NB4 (cell line): ENCODE measurements around the gene BLVRA.

Experiments
- CTCF ChIP-seq: IDR thresholded peaks from one replicate; pipeline ENCODE4 v1.5.1; 2012; ENCODE audit warnings: low read depth, low read length
- MAX ChIP-seq: IDR thresholded peaks from 2 replicates; pipeline ENCODE4 v1.6.1; 2011; ENCODE audit warnings: low read depth, low read length
- MYC ChIP-seq: IDR thresholded peaks from 2 replicates; pipeline ENCODE4 v1.6.1; 2011; ENCODE audit warnings: low read depth, low read length
- POLR2A ChIP-seq: IDR thresholded peaks from 2 replicates; pipeline ENCODE4 v1.6.1; 2011; ENCODE audit warnings: mild to moderate bottlenecking; ENCODE audit not compliant: insufficient read length; ENCODE audit errors: extremely low read depth

GRCh38 chr7:43779045-43779812 is 20.7 kb downstream of the BLVRA start:
- no peak for TF ChIP-seq CTCF
- no peak for TF ChIP-seq MAX
- TF ChIP-seq POLR2A, result no peak
- TF ChIP-seq MYC, result no peak
